Breast epithelium (tissue), 4 donors: Measurements from ENCODE around the gene C4BPA. TPM values are rescaled to one million over a fixed set of nuclear protein-coding genes. Genes with fewer than 3 reads are reported as not detected.

Experiments used
- DNase-seq, 2 donors: peaks; one replicate each; pipeline ENCODE4 v3.0.0-alpha.2; 2019; ENCODE audit warnings: low spot score in 2 of 2
- H3K27ac ChIP-seq, 2 donors: fragments of 200-600 bp; sonication (generic) in 1 of 2; one replicate each; pipeline ENCODE4 v1.5.1; 2016 to 2019; ENCODE audit warnings: mild to moderate bottlenecking in 1 of 2
- H3K27me3 ChIP-seq, 2 donors: fragments of 200-600 bp; sonication (generic) in 1 of 2; one replicate each; pipeline versions ENCODE4 v1.5.1 to v1.6.0; 2017 to 2019; ENCODE audit warnings: control low read depth in 1 of 2, mild to moderate bottlenecking in 1 of 2
- H3K36me3 ChIP-seq: fragments of 200-600 bp; one replicate; pipeline ENCODE4 v1.5.1; 2019
- H3K4me1 ChIP-seq, 2 donors: fragments of 200-600 bp; sonication (generic); one replicate each; pipeline ENCODE4 v1.5.1; 2016 to 2019; ENCODE audit warnings: control low read depth in 1 of 2
- H3K4me3 ChIP-seq, 3 donors: fragments of 200-600 bp; sonication (generic); 1 replicate in 2 of 3; 2 replicates in 1 of 3; pipeline ENCODE4 v1.5.1; 2016 to 2019; ENCODE audit warnings: mild to moderate bottlenecking in 3 of 3, moderate library complexity in 2 of 3
- H3K9me3 ChIP-seq, 2 donors: fragments of 200-600 bp; sonication (generic) in 1 of 2; one replicate each; pipeline ENCODE4 v1.5.1; 2016 to 2019; ENCODE audit warnings: control low read depth in 1 of 2
- CTCF ChIP-seq, 3 donors: fragments of 450-650 bp; IDR thresholded peaks; one replicate each; pipeline ENCODE4 v1.5.1; 2016 to 2017; ENCODE audit warnings: antibody characterized with exemption in 3 of 3, mild to moderate bottlenecking in 3 of 3, moderate library complexity in 3 of 3
- POLR2A ChIP-seq: fragments of 450-650 bp; IDR thresholded peaks from one replicate; pipeline ENCODE4 v1.6.1; 2016; ENCODE audit warnings: antibody characterized with exemption, mild to moderate bottlenecking, moderate library complexity
- POLR2AphosphoS5 ChIP-seq, 3 donors: sonication (generic); formaldehyde crosslinking; IDR thresholded peaks; one replicate each; pipeline ENCODE4 v1.6.1; 2017; ENCODE audit warnings: antibody characterized with exemption in 3 of 3
- intact Hi-C: fragments of 100-400 bp; cut with DNase I; formaldehyde crosslinking; loops from one replicate; pipeline ENCODE4 v1.15.1; 2023; ENCODE audit warnings: low total_unique reads
- total RNA-seq, 3 donors: library from RNA; depleted of rRNA; stranded (reverse); fragments of >200 nt; gene quantifications; one replicate each; pipeline ENCODE4 v1.1.0, GENCODE V29; 2016

Gene C4BPA
- total RNA-seq, 3 donors from 2014 or later: 6.4 to 7.5 TPM; not detected in 1

DNA sequence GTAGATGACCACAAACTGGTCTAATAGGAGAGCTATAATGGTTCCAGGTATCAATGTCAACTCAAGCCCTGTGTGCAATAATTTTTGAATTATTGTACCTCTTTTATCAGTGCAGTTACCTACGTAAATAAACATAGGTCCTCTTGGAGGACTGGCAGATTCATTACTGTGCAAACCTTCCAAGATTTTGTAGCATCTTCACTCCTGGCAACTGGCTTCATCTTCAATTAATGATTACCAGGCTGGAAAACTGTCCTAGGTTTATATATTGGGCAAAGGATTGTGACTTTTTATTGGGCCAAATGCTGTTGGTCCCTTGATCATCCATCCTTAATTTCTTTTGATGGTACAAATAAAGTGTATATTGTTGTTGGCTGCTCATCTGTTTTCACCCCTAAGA, 35.6 kb downstream of the C4BPA start:
- Histone ChIP-seq H3K27me3 (no peaks in the 10 kb centered on the region), H3K9me3 (no peaks in the 10 kb centered on the region), H3K27ac (no peak overlapping the region), H3K36me3 (no peaks in the 10 kb centered on the region), H3K4me3 (no peak overlapping the region), H3K4me1 (no peaks in the 10 kb centered on the region)
- no peak for DNase-seq
- intact Hi-C loops: no loop called here
- no peak for TF ChIP-seq POLR2AphosphoS5 (IDR thresholded peaks at IDR 0.05)
- TF ChIP-seq CTCF (IDR thresholded peaks at IDR 0.05): no peak
- TF ChIP-seq POLR2A: no peak

GRCh38 chr1:207140536-207140935, 36.5 kb downstream of the C4BPA start:
- no peak for DNase-seq
- Histone ChIP-seq H3K27ac (no peak overlapping the region), H3K4me3 (no peak overlapping the region), H3K27me3 (no peaks in the 10 kb centered on the region), H3K4me1 (no peaks in the 10 kb centered on the region), H3K9me3 (no peaks in the 10 kb centered on the region), H3K36me3 (no peaks in the 10 kb centered on the region)
- TF ChIP-seq POLR2A: no peak
- no peak for TF ChIP-seq CTCF (IDR thresholded peaks at IDR 0.05)
- TF ChIP-seq POLR2AphosphoS5 (IDR thresholded peaks at IDR 0.05): no peak
- intact Hi-C loops: no loop called here

DNA sequence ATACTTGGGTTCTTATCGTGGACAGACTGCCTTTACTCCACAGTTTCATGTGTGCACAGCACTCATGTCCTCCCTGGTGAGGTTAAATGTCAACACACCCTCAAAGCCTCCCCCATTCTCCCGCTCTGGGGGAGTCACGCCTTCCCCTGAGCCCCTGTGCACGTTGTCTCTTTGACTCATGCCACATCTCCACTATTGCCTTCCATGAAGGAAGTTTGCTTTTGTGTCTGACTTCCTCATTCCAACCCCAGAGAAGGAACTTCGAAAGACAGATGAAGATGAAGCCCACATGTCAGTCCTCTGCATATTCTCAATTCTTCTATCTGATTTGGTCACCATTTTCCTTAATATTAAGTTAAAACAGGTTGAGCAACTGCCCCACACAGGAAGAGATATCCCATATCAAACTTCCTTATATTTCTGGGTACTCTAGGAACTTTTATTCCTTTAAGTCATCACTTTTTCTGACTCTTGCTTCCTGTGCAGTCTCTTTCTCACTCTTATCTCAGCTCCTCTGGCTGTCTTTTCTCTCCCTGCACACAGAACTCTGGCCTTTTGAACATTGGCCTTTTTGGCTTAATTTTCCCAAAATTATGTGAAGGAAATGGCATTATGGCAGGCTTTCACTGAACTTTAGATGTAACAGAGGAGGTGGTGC, 41.5 kb downstream of the C4BPA start:
- Histone ChIP-seq H3K36me3 (no peaks in the 10 kb centered on the region), H3K4me3 (no peak overlapping the region), H3K27me3 (no peaks in the 10 kb centered on the region), H3K27ac (no peak overlapping the region), H3K4me1 (no peaks in the 10 kb centered on the region), H3K9me3 (no peaks in the 10 kb centered on the region)
- TF ChIP-seq CTCF (IDR thresholded peaks at IDR 0.05): no peak
- no peak for TF ChIP-seq POLR2AphosphoS5 (IDR thresholded peaks at IDR 0.05)
- TF ChIP-seq POLR2A: no peak
- intact Hi-C loops: no loop called here
- no peak for DNase-seq

DNA sequence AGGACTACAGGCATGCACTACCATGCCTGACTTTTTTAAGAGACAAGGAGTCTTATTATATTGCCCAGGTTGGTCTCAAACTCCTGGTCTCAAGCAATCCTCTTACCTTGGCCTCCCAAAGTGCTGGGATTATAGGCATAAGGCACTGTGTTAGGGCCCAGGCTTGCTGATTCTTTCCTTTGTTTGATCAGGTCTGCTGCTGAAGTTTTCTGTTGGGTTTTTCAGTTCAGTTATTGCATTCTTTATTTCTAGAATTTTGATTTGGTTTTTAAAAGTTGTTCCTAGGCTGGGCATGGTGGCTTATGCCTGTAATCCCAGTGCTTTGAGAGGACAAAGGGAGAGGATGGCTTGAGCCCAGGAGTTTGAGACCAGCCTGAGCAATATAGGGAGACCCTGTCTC, 47.9 kb downstream of the C4BPA start:
- Histone ChIP-seq H3K36me3 (no peaks in the 10 kb centered on the region), H3K4me3 (no peak overlapping the region), H3K27me3 (no peaks in the 10 kb centered on the region), H3K4me1 (no peaks in the 10 kb centered on the region), H3K27ac (no peak overlapping the region), H3K9me3 (peaks cover 4 to 21% of the 10 kb centered on the region in 2 donors)
- intact Hi-C loops: no loop called here
- TF ChIP-seq CTCF (IDR thresholded peaks at IDR 0.05) (no peak), POLR2AphosphoS5 (IDR thresholded peaks at IDR 0.05) (no peak), POLR2A (no peak)
- DNase-seq: no peak

DNA sequence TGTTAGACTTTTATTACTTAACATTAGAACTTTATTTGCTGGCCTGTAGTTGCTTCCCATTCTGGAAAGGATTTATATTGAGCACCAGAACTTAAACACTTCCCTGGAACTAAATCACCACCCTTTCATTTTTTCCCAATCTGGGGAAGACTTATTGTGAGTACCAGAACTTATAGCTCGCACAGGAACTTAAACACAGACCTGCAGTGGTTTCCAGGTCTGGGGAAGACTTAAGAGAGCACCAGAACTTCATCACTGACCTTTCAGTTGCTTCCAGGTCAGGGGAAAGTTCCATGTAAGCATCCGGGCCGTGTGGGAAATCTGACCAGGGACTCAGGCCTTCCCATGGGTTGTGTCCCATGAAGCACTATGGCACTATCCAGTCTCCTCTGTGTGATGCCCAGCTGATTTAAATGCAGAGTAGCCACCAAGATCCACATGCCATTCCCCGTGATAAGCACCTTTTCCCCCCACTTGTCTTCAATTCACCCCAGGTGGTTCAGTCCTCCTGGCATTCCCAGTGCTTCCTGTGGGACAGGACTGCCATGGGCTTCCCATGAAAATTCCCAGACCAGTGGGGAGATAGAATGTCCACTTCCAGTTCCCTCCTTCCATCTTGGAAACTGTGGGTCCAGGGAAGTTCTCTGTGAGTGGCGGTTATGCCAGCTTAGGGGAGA, 48.9 kb downstream of the C4BPA start:
- TF ChIP-seq CTCF (IDR thresholded peaks at IDR 0.05) (no peak), POLR2A (no peak), POLR2AphosphoS5 (IDR thresholded peaks at IDR 0.05) (no peak)
- intact Hi-C loops: no loop called here

More for the DNA sequence above, 48.9 kb downstream of the C4BPA start:
- H3K9me3 ChIP-seq: peaks cover 7 to 21% of the 10 kb centered on the region in 2 donors
- H3K36me3 ChIP-seq: no peaks in the 10 kb centered on the region
- no peak overlapping the region for H3K27ac ChIP-seq
- H3K4me1 ChIP-seq: no peaks in the 10 kb centered on the region
- no peak for DNase-seq
- no peak overlapping the region for H3K4me3 ChIP-seq
- no peaks in the 10 kb centered on the region for H3K27me3 ChIP-seq
